GM15510 (cell line): Measurements from ENCODE around the gene KCNH1.

ENCODE experiments used
- POLR2A ChIP-seq: IDR thresholded peaks from 3 replicates; pipeline ENCODE4 v1.6.1; 2011; ENCODE audit warnings: borderline replicate concordance; ENCODE audit not compliant: insufficient read length; ENCODE audit errors: extremely low read depth

Gene KCNH1

DNA sequence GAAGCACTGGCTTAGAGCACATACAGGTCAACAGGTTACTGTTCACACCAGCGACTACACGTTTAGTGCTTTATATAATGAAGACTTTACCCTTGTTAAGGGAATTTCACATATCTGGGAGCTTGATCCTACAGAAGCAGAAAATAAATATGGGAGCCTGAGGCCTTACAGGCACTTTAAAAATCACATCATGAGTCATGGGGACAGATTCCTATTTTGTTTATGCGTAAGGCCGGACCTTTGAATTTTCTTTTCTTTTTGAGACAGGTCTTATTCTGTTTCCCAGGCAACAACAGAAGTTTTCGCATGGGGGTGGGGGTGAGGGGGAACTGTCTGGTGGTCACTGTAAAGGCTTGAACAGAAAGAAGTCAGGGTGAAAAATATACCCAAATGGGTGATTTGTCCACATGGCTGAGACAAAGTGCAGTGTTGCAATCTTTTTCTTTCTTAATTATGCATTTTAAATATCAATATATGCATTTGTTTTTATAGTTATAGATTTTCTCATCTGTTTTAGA lies 276.7 kb downstream of the KCNH1 start:
- TF ChIP-seq POLR2A: no peak

- no peak for TF ChIP-seq POLR2A
Observed at GRCh38 chr1:210855440-210855839, 278.5 kb downstream of the KCNH1 start.

DNA sequence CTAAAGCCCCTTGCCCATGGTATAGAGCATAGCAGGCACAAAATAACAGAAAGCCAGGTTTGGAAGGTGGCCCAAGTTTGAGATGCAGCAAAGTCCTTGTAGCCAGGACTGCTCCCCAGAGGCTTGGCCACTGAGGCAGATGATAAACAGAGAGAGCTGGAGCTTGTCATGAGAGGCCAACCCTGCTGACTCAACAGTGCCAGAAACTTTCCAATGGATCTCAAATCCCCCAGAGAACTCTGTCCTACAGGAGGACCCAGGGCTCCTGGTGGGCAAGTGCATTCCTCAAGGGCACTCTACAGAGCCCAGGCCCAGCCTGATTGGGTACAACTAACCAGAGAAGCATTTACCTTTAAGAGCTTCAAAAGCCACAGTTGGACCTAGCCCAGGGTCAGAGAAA lies 280.7 kb downstream of the KCNH1 start:
- TF ChIP-seq POLR2A: no peak

- TF ChIP-seq POLR2A: no peak
Observed at GRCh38 chr1:210850556-210850955, 283.4 kb downstream of the KCNH1 start.

- no peak for TF ChIP-seq POLR2A
Observed at GRCh38 chr1:210848474-210848873, 285.5 kb downstream of the KCNH1 start.

DNA sequence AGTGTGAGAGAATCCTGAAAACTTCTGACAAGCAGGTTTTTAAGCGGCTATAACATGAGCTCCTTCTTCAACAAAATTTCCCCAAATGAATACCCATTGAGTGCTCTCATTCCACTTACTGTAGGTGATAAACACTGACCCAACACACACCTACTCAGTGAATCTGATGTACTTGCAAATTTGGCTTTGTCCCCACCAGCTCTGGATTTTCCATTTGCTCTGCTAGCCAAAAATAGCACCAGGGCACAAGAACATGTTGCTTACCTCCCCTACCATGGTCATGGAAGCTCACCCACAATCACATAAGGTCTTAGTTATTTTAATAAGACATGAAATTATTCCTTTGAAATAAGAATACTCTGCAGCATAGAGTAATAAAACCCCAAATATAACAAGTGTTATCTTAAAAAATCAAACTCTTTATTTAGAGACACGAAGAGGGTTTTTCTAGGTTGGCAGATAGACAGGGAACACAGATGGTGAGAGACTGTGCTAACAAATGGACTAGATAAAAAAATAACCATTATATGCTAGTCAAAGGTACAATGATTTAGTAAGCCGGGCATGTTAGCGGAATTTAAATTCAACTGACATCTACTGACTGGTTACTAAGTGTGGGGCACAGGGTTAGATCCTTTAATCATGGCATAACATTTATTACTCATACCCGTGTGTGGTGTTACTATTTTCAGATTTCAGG lies 291.9 kb downstream of the KCNH1 start:
- TF ChIP-seq POLR2A: no peak

GRCh38 chr1:210830034-210831028 lies 303.6 kb downstream of the KCNH1 start:
- TF ChIP-seq POLR2A: no peak

- no peak for TF ChIP-seq POLR2A
Observed at GRCh38 chr1:210828996-210829596, 304.9 kb downstream of the KCNH1 start.

- TF ChIP-seq POLR2A: no peak
Observed at GRCh38 chr1:210827481-210827880, 306.5 kb downstream of the KCNH1 start.

DNA sequence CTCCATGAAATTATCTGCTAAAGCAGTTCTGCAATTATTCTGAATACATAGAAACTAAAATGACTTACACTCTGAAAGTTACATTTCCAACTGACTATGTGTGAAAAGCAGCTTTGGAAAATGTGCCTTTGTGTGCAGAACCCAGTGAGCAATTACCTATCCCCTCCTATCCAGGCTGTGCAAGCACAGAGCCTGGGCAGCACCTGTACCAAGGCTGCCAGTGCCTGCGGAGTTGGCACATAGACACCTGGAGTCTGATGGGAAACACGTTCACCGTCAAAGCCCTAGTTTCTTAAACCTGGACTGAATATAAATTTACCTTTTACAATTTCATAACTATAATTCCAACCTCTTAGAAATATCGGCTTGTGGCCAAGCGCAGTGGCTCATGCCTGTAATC lies 307.3 kb downstream of the KCNH1 start:
- TF ChIP-seq POLR2A: no peak

DNA sequence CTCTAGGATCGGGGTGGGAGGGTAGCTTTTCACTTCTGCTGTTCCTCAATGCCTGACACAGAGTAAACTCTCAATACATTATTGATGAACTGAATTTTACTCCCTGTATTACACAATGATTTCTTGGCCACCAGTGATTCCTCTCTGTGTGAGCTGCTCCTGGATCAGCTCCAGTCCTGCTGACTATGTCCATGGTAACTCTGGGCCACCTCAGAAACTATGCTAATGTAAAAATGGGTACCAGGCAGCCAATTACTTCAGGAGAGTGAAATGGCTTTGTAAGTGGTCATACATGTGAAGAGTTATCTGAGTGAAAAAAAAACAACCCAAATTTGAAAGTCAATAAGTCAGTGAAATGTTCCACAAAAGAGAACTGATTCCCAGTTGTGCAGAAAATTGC lies 311.0 kb downstream of the KCNH1 start:
- no peak for TF ChIP-seq POLR2A

DNA sequence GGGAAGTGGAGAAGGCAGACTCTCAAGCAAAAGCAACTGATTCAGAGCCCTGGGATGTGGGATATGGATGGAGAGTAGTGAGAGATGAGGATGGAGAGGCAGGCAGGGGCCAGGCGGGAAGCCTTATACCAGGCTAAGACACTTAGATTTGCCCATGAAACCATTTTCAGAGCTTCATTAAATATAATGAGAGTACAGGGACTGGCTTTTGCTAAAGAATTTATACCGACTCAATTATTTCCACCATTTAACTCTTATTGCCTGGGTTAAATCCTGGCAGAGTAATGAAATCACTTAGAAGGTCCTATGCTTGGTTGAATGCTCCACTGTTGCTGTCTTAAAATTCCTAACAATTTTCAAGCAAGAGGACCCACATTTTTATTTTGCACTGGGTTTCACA lies 311.7 kb downstream of the KCNH1 start:
- TF ChIP-seq POLR2A: no peak

DNA sequence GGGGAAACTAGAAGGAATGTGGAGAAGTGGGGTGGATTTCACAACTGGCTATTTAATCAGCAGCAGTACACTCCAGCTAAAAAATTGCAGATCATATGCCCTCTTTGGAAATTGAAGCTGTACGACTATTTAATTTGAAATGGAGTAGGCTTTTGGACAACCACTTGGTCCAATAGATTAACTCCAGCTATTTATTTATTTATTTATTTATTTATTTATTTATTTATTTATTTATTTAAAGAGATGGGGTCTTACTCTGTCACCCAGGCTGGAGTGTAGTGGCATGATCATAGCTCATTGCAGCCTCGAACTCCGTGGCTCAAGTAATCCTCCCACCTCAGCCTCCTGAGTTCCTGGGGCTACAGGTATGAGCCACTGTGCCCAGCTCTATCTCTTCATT lies 312.3 kb downstream of the KCNH1 start:
- TF ChIP-seq POLR2A: no peak

GRCh38 chr1:210819266-210819665 lies 314.7 kb downstream of the KCNH1 start:
- TF ChIP-seq POLR2A: no peak
